HEK293 (cell line): ENCODE data around the gene ENO3.

ENCODE experiments used
- BCL11B ChIP-seq: fragments of 450-650 bp; formaldehyde crosslinking; IDR thresholded peaks from 2 replicates; pipeline ENCODE4 v1.5.1; 2016; ENCODE audit warnings: low read depth, missing biosample characterization, missing genetic modification characterization
- GLI2 ChIP-seq: fragments of 450-650 bp; formaldehyde crosslinking; IDR thresholded peaks from 2 replicates; pipeline ENCODE4; 2017; ENCODE audit warnings: missing biosample characterization, missing genetic modification characterization, low read depth, borderline replicate concordance
- GLIS2 ChIP-seq: fragments of 450-650 bp; formaldehyde crosslinking; IDR thresholded peaks from 2 replicates; pipeline ENCODE4 v1.5.1; 2016; ENCODE audit warnings: missing biosample characterization, missing genetic modification characterization
- PRDM2 ChIP-seq: fragments of 450-650 bp; formaldehyde crosslinking; IDR thresholded peaks from 2 replicates; pipeline ENCODE4 v1.5.1; 2016; ENCODE audit warnings: missing biosample characterization, missing genetic modification characterization, borderline replicate concordance
- SP7 ChIP-seq: fragments of 450-650 bp; formaldehyde crosslinking; IDR thresholded peaks from 2 replicates; pipeline ENCODE4 v1.5.1; 2016; ENCODE audit warnings: missing biosample characterization, missing genetic modification characterization
- ZBTB17 ChIP-seq: fragments of 450-650 bp; formaldehyde crosslinking; IDR thresholded peaks from 2 replicates; pipeline ENCODE4 v1.5.1; 2016; ENCODE audit warnings: missing biosample characterization, missing genetic modification characterization
- ZBTB48 ChIP-seq: fragments of 450-650 bp; formaldehyde crosslinking; IDR thresholded peaks from 2 replicates; pipeline ENCODE4 v1.5.1; 2016; ENCODE audit warnings: missing biosample characterization, missing genetic modification characterization
- ZNF121 ChIP-seq: fragments of 450-650 bp; formaldehyde crosslinking; IDR thresholded peaks from 2 replicates; pipeline ENCODE4 v1.5.1; 2016; ENCODE audit warnings: missing biosample characterization, missing genetic modification characterization
- ZNF16 ChIP-seq: fragments of 450-650 bp; formaldehyde crosslinking; IDR thresholded peaks from 2 replicates; pipeline ENCODE4 v1.5.1; 2016; ENCODE audit warnings: low read depth, missing biosample characterization, missing genetic modification characterization
- ZNF174 ChIP-seq: fragments of 450-650 bp; formaldehyde crosslinking; IDR thresholded peaks from 2 replicates; pipeline ENCODE4 v1.5.0; 2017; ENCODE audit warnings: missing biosample characterization, mild to moderate bottlenecking, missing genetic modification characterization
- ZNF221 ChIP-seq: fragments of 450-650 bp; formaldehyde crosslinking; IDR thresholded peaks from 2 replicates; pipeline ENCODE4 v1.5.1; 2017; ENCODE audit warnings: missing biosample characterization, missing genetic modification characterization, borderline replicate concordance
- ZNF248 ChIP-seq: fragments of 450-650 bp; formaldehyde crosslinking; IDR thresholded peaks from 2 replicates; pipeline ENCODE4 v1.5.1; 2017; ENCODE audit warnings: missing biosample characterization, missing genetic modification characterization
- ZNF311 ChIP-seq: fragments of 450-650 bp; formaldehyde crosslinking; IDR thresholded peaks from 2 replicates; pipeline ENCODE4 v1.5.1; 2017; ENCODE audit warnings: missing biosample characterization, missing genetic modification characterization, borderline replicate concordance
- ZNF350 ChIP-seq: fragments of 450-650 bp; formaldehyde crosslinking; IDR thresholded peaks from 2 replicates; pipeline ENCODE4 v1.5.0; 2017; ENCODE audit warnings: missing biosample characterization, mild to moderate bottlenecking, missing genetic modification characterization
- ZNF529 ChIP-seq: fragments of 450-650 bp; formaldehyde crosslinking; IDR thresholded peaks from 2 replicates; pipeline ENCODE4 v1.5.1; 2017; ENCODE audit warnings: missing genetic modification characterization, missing biosample characterization; ENCODE audit not compliant: insufficient replicate concordance
- ZNF580 ChIP-seq: fragments of 450-650 bp; formaldehyde crosslinking; IDR thresholded peaks from 2 replicates; pipeline ENCODE4 v1.5.1; 2016; ENCODE audit warnings: missing biosample characterization, missing genetic modification characterization
- ZNF596 ChIP-seq: fragments of 450-650 bp; IDR thresholded peaks from 2 replicates; pipeline ENCODE4 v1.5.0; 2018; ENCODE audit warnings: missing biosample characterization, mild to moderate bottlenecking, missing genetic modification characterization, moderate library complexity
- ZNF610 ChIP-seq: fragments of 450-650 bp; formaldehyde crosslinking; IDR thresholded peaks from 2 replicates; pipeline ENCODE4 v1.5.1; 2016; ENCODE audit warnings: missing biosample characterization, missing genetic modification characterization, borderline replicate concordance
- ZNF626 ChIP-seq: fragments of 450-650 bp; sonication (Bioruptor Pico); formaldehyde crosslinking; IDR thresholded peaks from 2 replicates; pipeline ENCODE4 v1.5.1; 2018; ENCODE audit warnings: missing biosample characterization, missing genetic modification characterization, inconsistent platforms
- ZNF664 ChIP-seq: fragments of 450-650 bp; formaldehyde crosslinking; IDR thresholded peaks from 2 replicates; pipeline ENCODE4 v1.5.1; 2016; ENCODE audit warnings: missing biosample characterization, missing genetic modification characterization
- ZNF670 ChIP-seq: fragments of 450-650 bp; formaldehyde crosslinking; IDR thresholded peaks from 2 replicates; pipeline ENCODE4 v1.5.1; 2016; ENCODE audit warnings: missing biosample characterization, missing genetic modification characterization, low read depth
- ZNF704 ChIP-seq: fragments of 450-650 bp; formaldehyde crosslinking; IDR thresholded peaks from 2 replicates; pipeline ENCODE4 v1.5.1; 2016; ENCODE audit warnings: missing biosample characterization, missing genetic modification characterization
- ZNF768 ChIP-seq: fragments of 450-650 bp; formaldehyde crosslinking; IDR thresholded peaks from 2 replicates; pipeline ENCODE4 v1.5.1; 2018; ENCODE audit warnings: missing biosample characterization, mild to moderate bottlenecking, missing genetic modification characterization
- ZSCAN16 ChIP-seq: fragments of 450-650 bp; formaldehyde crosslinking; IDR thresholded peaks from 2 replicates; pipeline ENCODE4 v1.5.1; 2016; ENCODE audit warnings: missing biosample characterization, missing genetic modification characterization
- TF ChIP-seq, protein P1 (sequence below): fragments of 450-650 bp; formaldehyde crosslinking; IDR thresholded peaks from 2 replicates; pipeline ENCODE4 v1.5.1; 2016; ENCODE audit warnings: missing biosample characterization, missing genetic modification characterization
- TF ChIP-seq, protein P2 (sequence below): fragments of 450-650 bp; formaldehyde crosslinking; IDR thresholded peaks from 2 replicates; pipeline ENCODE4 v1.5.1; 2017; ENCODE audit warnings: missing biosample characterization, missing genetic modification characterization
- TF ChIP-seq, protein P3 (sequence below): fragments of 450-650 bp; formaldehyde crosslinking; IDR thresholded peaks from 2 replicates; pipeline ENCODE4 v1.5.1; 2017; ENCODE audit warnings: missing biosample characterization, missing genetic modification characterization

The ENO3 gene

GRCh38 chr17:4966844-4967538, 16.1 kb downstream of the ENO3 start (continued):
- TF ChIP-seq ZNF174 (tag by site-specific recombination), result no peak
- no peak for TF ChIP-seq ZNF221 (tag by site-specific recombination)
- TF ChIP-seq, protein P1, sequence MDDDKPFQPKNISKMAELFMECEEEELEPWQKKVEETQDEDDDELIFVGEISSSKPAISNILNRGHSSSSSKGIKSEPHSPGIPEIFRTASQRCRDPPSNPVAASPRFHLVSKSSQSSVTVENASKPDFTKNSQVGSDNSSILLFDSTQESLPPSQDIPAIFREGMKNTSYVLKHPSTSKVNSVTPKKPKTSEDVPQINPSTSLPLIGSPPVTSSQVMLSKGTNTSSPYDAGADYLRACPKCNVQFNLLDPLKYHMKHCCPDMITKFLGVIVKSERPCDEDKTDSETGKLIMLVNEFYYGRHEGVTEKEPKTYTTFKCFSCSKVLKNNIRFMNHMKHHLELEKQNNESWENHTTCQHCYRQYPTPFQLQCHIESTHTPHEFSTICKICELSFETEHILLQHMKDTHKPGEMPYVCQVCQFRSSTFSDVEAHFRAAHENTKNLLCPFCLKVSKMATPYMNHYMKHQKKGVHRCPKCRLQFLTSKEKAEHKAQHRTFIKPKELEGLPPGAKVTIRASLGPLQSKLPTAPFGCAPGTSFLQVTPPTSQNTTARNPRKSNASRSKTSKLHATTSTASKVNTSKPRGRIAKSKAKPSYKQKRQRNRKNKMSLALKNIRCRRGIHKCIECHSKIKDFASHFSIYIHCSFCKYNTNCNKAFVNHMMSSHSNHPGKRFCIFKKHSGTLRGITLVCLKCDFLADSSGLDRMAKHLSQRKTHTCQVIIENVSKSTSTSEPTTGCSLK (tag by site-specific recombination), result no peak
- no peak for TF ChIP-seq ZNF626 (tag by site-specific recombination)
- no peak for TF ChIP-seq ZNF350 (tag by site-specific recombination)
- TF ChIP-seq ZNF610 (tag by site-specific recombination), result no peak
- no peak for TF ChIP-seq ZNF664 (tag by site-specific recombination)
- no peak for TF ChIP-seq ZNF16 (tag by site-specific recombination)
- peak; percentile 88 for TF ChIP-seq GLIS2
- TF ChIP-seq PRDM2 (tag by site-specific recombination), result no peak
- TF ChIP-seq, protein P2, sequence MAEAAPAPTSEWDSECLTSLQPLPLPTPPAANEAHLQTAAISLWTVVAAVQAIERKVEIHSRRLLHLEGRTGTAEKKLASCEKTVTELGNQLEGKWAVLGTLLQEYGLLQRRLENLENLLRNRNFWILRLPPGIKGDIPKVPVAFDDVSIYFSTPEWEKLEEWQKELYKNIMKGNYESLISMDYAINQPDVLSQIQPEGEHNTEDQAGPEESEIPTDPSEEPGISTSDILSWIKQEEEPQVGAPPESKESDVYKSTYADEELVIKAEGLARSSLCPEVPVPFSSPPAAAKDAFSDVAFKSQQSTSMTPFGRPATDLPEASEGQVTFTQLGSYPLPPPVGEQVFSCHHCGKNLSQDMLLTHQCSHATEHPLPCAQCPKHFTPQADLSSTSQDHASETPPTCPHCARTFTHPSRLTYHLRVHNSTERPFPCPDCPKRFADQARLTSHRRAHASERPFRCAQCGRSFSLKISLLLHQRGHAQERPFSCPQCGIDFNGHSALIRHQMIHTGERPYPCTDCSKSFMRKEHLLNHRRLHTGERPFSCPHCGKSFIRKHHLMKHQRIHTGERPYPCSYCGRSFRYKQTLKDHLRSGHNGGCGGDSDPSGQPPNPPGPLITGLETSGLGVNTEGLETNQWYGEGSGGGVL (tag by site-specific recombination), result no peak
- TF ChIP-seq BCL11B (tag by site-specific recombination), result peak; percentile 95
- no peak for TF ChIP-seq ZNF529 (tag by site-specific recombination)
- TF ChIP-seq ZNF311 (tag by site-specific recombination), result no peak
- peak; percentile 95 for TF ChIP-seq ZBTB17 (tag by site-specific recombination)
- TF ChIP-seq ZSCAN16 (tag by site-specific recombination), result no peak
- TF ChIP-seq ZNF704 (tag by site-specific recombination), result no peak
- TF ChIP-seq GLI2, result no peak
- TF ChIP-seq ZNF121 (tag by site-specific recombination), result no peak
- TF ChIP-seq ZNF670 (tag by site-specific recombination), result no peak
- peak; percentile 42; the same call in 1 of the 2 replicates for TF ChIP-seq ZNF580 (tag by site-specific recombination)
- no peak for TF ChIP-seq ZNF248 (tag by site-specific recombination)
- no peak for TF ChIP-seq ZNF596 (tag by site-specific recombination)
- TF ChIP-seq, protein P3, sequence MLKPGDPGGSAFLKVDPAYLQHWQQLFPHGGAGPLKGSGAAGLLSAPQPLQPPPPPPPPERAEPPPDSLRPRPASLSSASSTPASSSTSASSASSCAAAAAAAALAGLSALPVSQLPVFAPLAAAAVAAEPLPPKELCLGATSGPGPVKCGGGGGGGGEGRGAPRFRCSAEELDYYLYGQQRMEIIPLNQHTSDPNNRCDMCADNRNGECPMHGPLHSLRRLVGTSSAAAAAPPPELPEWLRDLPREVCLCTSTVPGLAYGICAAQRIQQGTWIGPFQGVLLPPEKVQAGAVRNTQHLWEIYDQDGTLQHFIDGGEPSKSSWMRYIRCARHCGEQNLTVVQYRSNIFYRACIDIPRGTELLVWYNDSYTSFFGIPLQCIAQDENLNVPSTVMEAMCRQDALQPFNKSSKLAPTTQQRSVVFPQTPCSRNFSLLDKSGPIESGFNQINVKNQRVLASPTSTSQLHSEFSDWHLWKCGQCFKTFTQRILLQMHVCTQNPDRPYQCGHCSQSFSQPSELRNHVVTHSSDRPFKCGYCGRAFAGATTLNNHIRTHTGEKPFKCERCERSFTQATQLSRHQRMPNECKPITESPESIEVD, result no peak
- peak; percentile 91 for TF ChIP-seq ZBTB48
- no peak for TF ChIP-seq ZNF768 (tag by site-specific recombination)
- TF ChIP-seq SP7 (tag by site-specific recombination), result no peak
